Neural progenitor cell (in vitro differentiated cells): Measurements from ENCODE around the gene EML5. TPM values are rescaled to one million over a fixed set of nuclear protein-coding genes. Genes with fewer than 3 reads are reported as not detected.

ENCODE experiments used
- DNase-seq: peaks from one replicate; pipeline ENCODE4 v3.0.0-alpha.2; 2016; ENCODE audit warnings: low spot score
- H2AFZ ChIP-seq: fragments of 200-600 bp; sonication (generic); replicated peaks from 2 replicates; pipeline ENCODE4 v1.6.1; 2016; ENCODE audit warnings: antibody characterized with exemption
- H3F3A ChIP-seq: fragments of 200-600 bp; sonication (generic); 2 replicates; pipeline ENCODE4 v1.6.1; 2016; ENCODE audit warnings: antibody characterized with exemption, low read depth
- H3K27ac ChIP-seq: fragments of 200-600 bp; sonication (generic); 2 replicates; pipeline ENCODE4 v1.5.1; 2016; ENCODE audit warnings: mild to moderate bottlenecking
- H3K27me3 ChIP-seq: fragments of 200-600 bp; sonication (generic); 2 replicates; pipeline ENCODE4 v1.6.1; 2016; ENCODE audit warnings: mild to moderate bottlenecking, moderate library complexity
- H3K36me3 ChIP-seq: fragments of 200-600 bp; sonication (generic); 2 replicates; pipeline ENCODE4 v1.5.1; 2016
- H3K4me1 ChIP-seq: fragments of 200-600 bp; sonication (generic); 2 replicates; pipeline ENCODE4 v1.6.1; 2016; ENCODE audit warnings: mixed run types
- H3K4me2 ChIP-seq: fragments of 200-600 bp; sonication (generic); 2 replicates; pipeline ENCODE4 v1.6.1; 2016
- H3K4me3 ChIP-seq: fragments of 200-600 bp; sonication (generic); 2 replicates; pipeline ENCODE4 v1.5.1; 2016
- H3K79me2 ChIP-seq: fragments of 200-600 bp; sonication (generic); 2 replicates; pipeline ENCODE4 v1.6.1; 2016; ENCODE audit warnings: low read depth
- H3K9ac ChIP-seq: fragments of 200-600 bp; sonication (generic); 2 replicates; pipeline ENCODE4 v1.6.1; 2016
- H3K9me3 ChIP-seq: fragments of 200-600 bp; sonication (generic); 2 replicates; pipeline ENCODE4 v1.5.1; 2016; ENCODE audit warnings: low read depth
- H4K20me1 ChIP-seq: fragments of 200-600 bp; sonication (generic); 2 replicates; pipeline ENCODE4 v1.6.1; 2016; ENCODE audit warnings: low read depth
- H3K27ac Mint-ChIP-seq: 3 replicates; pipeline ENCODE4 v1.8.0; 2021; ENCODE audit warnings: mixed read lengths
- H3K27me3 Mint-ChIP-seq: 2 replicates; pipeline ENCODE4 v1.8.0; 2022; ENCODE audit warnings: low read depth, mild to moderate bottlenecking, inconsistent platforms, moderate library complexity, mixed read lengths; ENCODE audit not compliant: insufficient read depth
- H3K36me3 Mint-ChIP-seq: 3 replicates; pipeline ENCODE4 v1.8.0; 2021; ENCODE audit warnings: mixed read lengths
- H3K4me1 Mint-ChIP-seq: 3 replicates; pipeline ENCODE4 v1.8.0; 2021; ENCODE audit warnings: mixed read lengths
- H3K4me3 Mint-ChIP-seq: 3 replicates; pipeline ENCODE4 v1.8.0; 2021; ENCODE audit warnings: mild to moderate bottlenecking, moderate library complexity, mixed read lengths
- H3K9me3 Mint-ChIP-seq: 3 replicates; pipeline ENCODE4 v1.8.0; 2020; ENCODE audit warnings: mixed read lengths
- CTCF ChIP-seq: fragments of 200-600 bp; sonication (generic); IDR thresholded peaks from 2 replicates; pipeline ENCODE4 v1.5.1; 2017; ENCODE audit warnings: antibody characterized with exemption, mild to moderate bottlenecking
- EZH2 ChIP-seq: fragments of 200-600 bp; sonication (generic); IDR thresholded peaks from 2 replicates; pipeline ENCODE4 v1.6.1; 2017; ENCODE audit warnings: antibody characterized with exemption, mild to moderate bottlenecking, moderate library complexity
- EZH2phosphoT487 ChIP-seq: fragments of 200-600 bp; sonication (generic); IDR thresholded peaks from 2 replicates; pipeline ENCODE4 v1.6.1; 2017; ENCODE audit warnings: antibody characterized with exemption
- total RNA-seq: library from RNA; depleted of rRNA; stranded (reverse); fragments of >200 nt; gene quantifications from 2 replicates; pipeline ENCODE4 v1.2.3, GENCODE V29; 2015; ENCODE audit warnings: low replicate concordance

The EML5 gene
- total RNA-seq, 1 donor from 2014 or later = 0.71 TPM

GRCh38 chr14:88682495-88683114, 110.1 kb downstream of the EML5 start:
- no peak for TF ChIP-seq EZH2phosphoT487
- no peak overlapping the region for H3K4me2 ChIP-seq
- peak; percentile 4 for DNase-seq
- Mint-ChIP-seq H3K27ac (no peak overlapping the region), H3K4me1 (no peaks in the 10 kb centered on the region), H3K4me3 (no peak overlapping the region), H3K36me3 (no peaks in the 10 kb centered on the region), H3K27me3 (no peaks in the 10 kb centered on the region), H3K9me3 (no peaks in the 10 kb centered on the region)
- H2AFZ ChIP-seq = no peak overlapping the region
- no peaks in the 10 kb centered on the region for H3F3A ChIP-seq
- H3K4me3 ChIP-seq = no peak overlapping the region
- H3K9ac ChIP-seq = no peak overlapping the region
- no peaks in the 10 kb centered on the region for H3K79me2 ChIP-seq
- no peaks in the 10 kb centered on the region for H4K20me1 ChIP-seq
- H3K27ac ChIP-seq = no peak overlapping the region
- H3K4me1 ChIP-seq = no peaks in the 10 kb centered on the region
- no peaks in the 10 kb centered on the region for H3K9me3 ChIP-seq
- H3K36me3 ChIP-seq = no peaks in the 10 kb centered on the region
- no peaks in the 10 kb centered on the region for H3K27me3 ChIP-seq

DNA sequence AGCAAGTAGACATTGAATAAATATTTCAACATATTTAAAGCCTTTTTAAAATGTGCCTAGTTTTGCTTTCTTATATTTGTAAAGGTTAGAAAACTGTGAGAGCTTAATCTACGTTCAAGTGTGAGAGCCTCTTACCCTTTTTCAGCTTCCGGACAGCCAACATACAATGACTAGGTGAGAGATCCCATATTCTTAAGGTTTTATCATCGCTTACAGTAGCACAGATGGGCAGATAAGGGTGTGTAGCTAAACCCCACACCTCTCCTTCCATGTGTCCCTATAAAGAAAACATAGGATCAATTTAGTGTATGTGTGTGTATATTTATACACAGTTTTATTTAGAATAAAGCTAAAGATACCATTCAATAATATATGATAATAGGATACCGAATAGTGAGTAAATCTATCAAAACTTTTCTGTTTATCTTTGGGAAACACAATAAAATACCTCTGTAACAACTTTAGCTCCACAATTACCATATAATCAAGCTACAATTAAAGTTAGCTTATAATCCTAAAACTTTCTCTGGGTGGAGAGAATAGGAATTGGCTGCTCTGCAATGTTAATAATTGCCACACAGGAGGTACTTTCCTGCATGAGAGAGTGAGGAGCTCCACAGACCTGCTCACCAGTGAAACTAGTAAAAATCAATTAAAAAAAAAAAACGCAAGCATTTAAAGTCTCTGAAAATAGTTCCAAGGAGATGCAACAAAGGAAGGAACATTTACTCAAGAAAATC, 110.8 kb downstream of the EML5 start:
- H3K36me3 ChIP-seq = no peaks in the 10 kb centered on the region

DNA sequence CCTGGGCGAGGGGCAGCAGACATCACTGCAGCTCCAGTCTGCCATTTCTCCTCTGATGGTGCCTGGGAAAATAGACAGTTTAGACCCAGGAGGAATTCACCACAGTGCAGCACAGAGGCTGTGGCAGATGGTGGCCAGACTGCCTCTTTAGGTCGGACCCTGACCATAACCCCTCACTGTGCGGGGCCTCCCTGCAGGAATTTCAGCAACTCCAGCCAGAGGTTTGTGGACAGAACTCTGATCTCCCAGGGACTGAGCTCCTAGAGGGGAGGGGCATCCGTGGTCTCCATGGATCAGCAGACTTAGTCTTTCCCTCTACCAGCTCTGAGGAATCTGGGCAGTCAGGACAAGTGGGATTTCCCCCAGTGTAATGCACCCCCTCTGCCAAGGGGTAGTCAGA, 123.4 kb downstream of the EML5 start:
- no peak overlapping the region for H3K9ac ChIP-seq
- no peaks in the 10 kb centered on the region for H3F3A ChIP-seq
- H3K36me3 Mint-ChIP-seq = no peaks in the 10 kb centered on the region
- H3K27me3 Mint-ChIP-seq = no peaks in the 10 kb centered on the region
- no peaks in the 10 kb centered on the region for H3K9me3 ChIP-seq
- no peaks in the 10 kb centered on the region for H3K36me3 ChIP-seq
- no peaks in the 10 kb centered on the region for H3K4me1 Mint-ChIP-seq
- H3K4me1 ChIP-seq = no peaks in the 10 kb centered on the region
- H3K9me3 Mint-ChIP-seq = peaks cover 9% of the 10 kb centered on the region
- H3K4me3 ChIP-seq = no peak overlapping the region
- H3K79me2 ChIP-seq = no peaks in the 10 kb centered on the region
- no peaks in the 10 kb centered on the region for H3K27me3 ChIP-seq
- H3K27ac ChIP-seq = no peak overlapping the region
- H3K4me2 ChIP-seq = no peak overlapping the region
- TF ChIP-seq EZH2phosphoT487 = no peak
- no peak for TF ChIP-seq EZH2
- TF ChIP-seq CTCF = no peak
- no peak overlapping the region for H3K4me3 Mint-ChIP-seq
- H4K20me1 ChIP-seq = no peaks in the 10 kb centered on the region
- H3K27ac Mint-ChIP-seq = no peak overlapping the region
- DNase-seq = peak; percentile 7
- H2AFZ ChIP-seq = no peak overlapping the region

More for the DNA sequence above, 110.8 kb downstream of the EML5 start:
- Histone ChIP-seq H3K9ac (no peak overlapping the region), H3K9me3 (no peaks in the 10 kb centered on the region), H2AFZ (no peak overlapping the region), H3K4me3 (no peak overlapping the region), H3K27ac (no peak overlapping the region), H3K4me1 (no peaks in the 10 kb centered on the region), H3K4me2 (no peak overlapping the region), H3K27me3 (no peaks in the 10 kb centered on the region), H3K79me2 (no peaks in the 10 kb centered on the region), H3F3A (no peaks in the 10 kb centered on the region), H4K20me1 (no peaks in the 10 kb centered on the region)
- Mint-ChIP-seq H3K4me1 (no peaks in the 10 kb centered on the region), H3K9me3 (no peaks in the 10 kb centered on the region), H3K27me3 (no peaks in the 10 kb centered on the region), H3K27ac (no peak overlapping the region), H3K36me3 (no peaks in the 10 kb centered on the region), H3K4me3 (no peak overlapping the region)
- no peak for TF ChIP-seq EZH2
- TF ChIP-seq CTCF = no peak
- DNase-seq = no peak
